ENCODE results near the gene GET3.

Gene GET3

DNA sequence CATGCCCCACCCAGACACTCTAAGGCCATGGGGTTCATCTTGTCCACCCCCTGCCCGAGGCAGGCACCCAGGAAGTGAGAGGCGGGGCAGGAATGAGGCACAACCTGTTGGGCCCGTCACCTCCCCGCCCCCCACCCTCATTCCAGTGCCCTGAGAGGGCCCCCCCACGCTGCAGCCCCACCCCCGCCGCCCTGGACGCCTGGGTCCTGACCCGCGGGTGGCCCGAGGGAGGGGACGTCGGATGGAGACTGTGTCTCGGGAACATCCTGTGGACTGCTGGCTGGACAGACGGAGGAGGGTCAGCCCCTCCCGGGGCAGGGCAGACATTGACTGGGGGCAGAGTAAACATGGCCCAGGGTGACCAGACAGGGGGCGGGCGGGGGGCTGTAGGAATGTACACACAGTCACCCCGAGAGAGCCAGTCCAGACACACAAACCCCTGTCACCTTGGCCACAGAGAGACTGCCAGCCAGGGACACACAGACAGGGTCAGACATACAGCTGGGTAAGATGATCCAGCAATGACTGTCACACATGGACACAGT lies 46.6 kb downstream of the GET3 start:
- H3K27ac ChIP-seq = peak overlapping the region; percentile 95
- TF ChIP-seq, protein P1, sequence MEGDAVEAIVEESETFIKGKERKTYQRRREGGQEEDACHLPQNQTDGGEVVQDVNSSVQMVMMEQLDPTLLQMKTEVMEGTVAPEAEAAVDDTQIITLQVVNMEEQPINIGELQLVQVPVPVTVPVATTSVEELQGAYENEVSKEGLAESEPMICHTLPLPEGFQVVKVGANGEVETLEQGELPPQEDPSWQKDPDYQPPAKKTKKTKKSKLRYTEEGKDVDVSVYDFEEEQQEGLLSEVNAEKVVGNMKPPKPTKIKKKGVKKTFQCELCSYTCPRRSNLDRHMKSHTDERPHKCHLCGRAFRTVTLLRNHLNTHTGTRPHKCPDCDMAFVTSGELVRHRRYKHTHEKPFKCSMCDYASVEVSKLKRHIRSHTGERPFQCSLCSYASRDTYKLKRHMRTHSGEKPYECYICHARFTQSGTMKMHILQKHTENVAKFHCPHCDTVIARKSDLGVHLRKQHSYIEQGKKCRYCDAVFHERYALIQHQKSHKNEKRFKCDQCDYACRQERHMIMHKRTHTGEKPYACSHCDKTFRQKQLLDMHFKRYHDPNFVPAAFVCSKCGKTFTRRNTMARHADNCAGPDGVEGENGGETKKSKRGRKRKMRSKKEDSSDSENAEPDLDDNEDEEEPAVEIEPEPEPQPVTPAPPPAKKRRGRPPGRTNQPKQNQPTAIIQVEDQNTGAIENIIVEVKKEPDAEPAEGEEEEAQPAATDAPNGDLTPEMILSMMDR (conservative IDR thresholded peaks at IDR 0.05) = no peak
- no peak for TF ChIP-seq ZFX (IDR thresholded peaks at IDR 0.05)

DNA sequence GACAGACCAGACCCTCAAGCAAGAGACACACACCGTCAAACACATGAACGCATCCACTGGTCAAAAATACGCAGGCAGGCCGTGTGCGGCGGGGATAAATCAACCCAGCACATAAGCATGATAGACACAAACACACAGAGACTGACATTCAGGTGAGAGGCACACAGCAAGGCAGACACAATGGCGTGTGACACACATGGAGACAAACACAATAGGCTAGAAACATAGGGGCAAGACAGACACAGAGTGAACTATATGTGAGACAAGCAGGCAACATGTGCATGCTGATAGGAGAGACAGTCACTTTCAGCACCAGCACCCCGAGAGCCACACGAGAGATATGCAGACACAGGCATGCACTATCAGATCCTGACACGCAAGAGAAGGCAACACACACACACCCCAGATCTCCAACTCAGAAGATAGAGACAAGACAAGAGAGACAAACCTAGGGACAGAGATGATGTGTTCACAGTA lies 47.1 kb downstream of the GET3 start:
- H3K27ac ChIP-seq = peak overlapping the region; percentile 95
- TF ChIP-seq ZFX (IDR thresholded peaks at IDR 0.05) = no peak
- TF ChIP-seq, protein P1 (conservative IDR thresholded peaks at IDR 0.05) = no peak

- TF ChIP-seq, protein P1 (conservative IDR thresholded peaks at IDR 0.05) = no peak
- no peak for TF ChIP-seq ZFX (IDR thresholded peaks at IDR 0.05)
- H3K27ac ChIP-seq = peak overlapping the region; percentile 95
Observed at GRCh38 chr19:12784871-12785430, 47.7 kb downstream of the GET3 start.

- peak overlapping the region; percentile 95 for H3K27ac ChIP-seq
- TF ChIP-seq, protein P1 (conservative IDR thresholded peaks at IDR 0.05) = no peak
- TF ChIP-seq ZFX (IDR thresholded peaks at IDR 0.05) = no peak
Observed at GRCh38 chr19:12785431-12786031, 48.2 kb downstream of the GET3 start.

GRCh38 chr19:12786141-12786870 lies 49.0 kb downstream of the GET3 start:
- TF ChIP-seq, protein P1 (conservative IDR thresholded peaks at IDR 0.05) = no peak
- peak; percentile 70; the same call in 1 of the 2 replicates for TF ChIP-seq ZFX (IDR thresholded peaks at IDR 0.05)
- H3K27ac ChIP-seq = peak overlapping the region; percentile 95

- TF ChIP-seq, protein P1 (conservative IDR thresholded peaks at IDR 0.05) = no peak
- no peak for TF ChIP-seq ZFX (IDR thresholded peaks at IDR 0.05)
- H3K27ac ChIP-seq = peak overlapping the region; percentile 95
Observed at GRCh38 chr19:12786952-12787351, 49.7 kb downstream of the GET3 start.

- peak overlapping the region; percentile 95 for H3K27ac ChIP-seq
Observed at GRCh38 chr19:12787458-12787857, 50.2 kb downstream of the GET3 start.

More at GRCh38 chr19:12787458-12787857, 50.2 kb downstream of the GET3 start:
- TF ChIP-seq, protein P1 (conservative IDR thresholded peaks at IDR 0.05) = no peak
- TF ChIP-seq ZFX (IDR thresholded peaks at IDR 0.05) = no peak

Measured in C4-2B (cell line).